Left renal cortex interstitium (tissue), 4 donors: ENCODE data around the gene USP47. TPM values are rescaled to one million over a fixed set of nuclear protein-coding genes. Genes with fewer than 3 reads are reported as not detected.
A peak's percentile ranks its signal among the peaks of the same experiment; 100 is the strongest.

Source experiments
- DNase-seq, 4 donors: peaks; one replicate each; pipeline ENCODE4 v3.0.0-alpha.2; 2013; ENCODE audit warnings: low read depth in 4 of 4, low spot score in 2 of 4, missing footprints in 1 of 4
- polyA plus RNA-seq, 4 donors: library from polyadenylated mRNA; unstranded; fragments of 120-200 nt; gene quantifications; one replicate each; pipeline ENCODE4 v1.2.1, GENCODE V29; 2013; ENCODE audit not compliant: insufficient read length in 4 of 4

Gene USP47
- polyA plus RNA-seq, 4 donors = 73.0 to 93.6 (median 90.4) TPM

DNA sequence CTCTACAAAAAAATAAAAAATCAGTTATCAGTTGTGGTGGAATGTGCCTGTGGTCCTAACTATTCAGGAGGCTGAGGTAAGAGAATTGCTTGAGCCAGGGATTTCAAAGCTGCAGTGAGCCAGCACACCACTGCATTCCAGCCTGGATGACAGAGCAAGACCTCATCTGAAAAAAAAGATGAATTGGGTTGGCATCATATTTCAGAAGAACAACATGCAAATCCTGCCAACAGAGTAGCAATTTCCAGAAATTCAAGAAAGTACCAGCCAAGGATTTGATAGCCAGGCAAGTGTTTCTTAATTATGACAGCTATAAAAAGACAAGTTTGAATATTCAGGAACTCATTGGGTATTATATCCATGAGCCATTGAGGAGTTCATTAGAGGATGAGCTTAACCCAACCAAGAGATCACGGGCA is 75.2 kb downstream of the USP47 start:
- no peak for DNase-seq

GRCh38 chr11:11923828-11924227 is 82.1 kb downstream of the USP47 start:
- DNase-seq = no peak

DNA sequence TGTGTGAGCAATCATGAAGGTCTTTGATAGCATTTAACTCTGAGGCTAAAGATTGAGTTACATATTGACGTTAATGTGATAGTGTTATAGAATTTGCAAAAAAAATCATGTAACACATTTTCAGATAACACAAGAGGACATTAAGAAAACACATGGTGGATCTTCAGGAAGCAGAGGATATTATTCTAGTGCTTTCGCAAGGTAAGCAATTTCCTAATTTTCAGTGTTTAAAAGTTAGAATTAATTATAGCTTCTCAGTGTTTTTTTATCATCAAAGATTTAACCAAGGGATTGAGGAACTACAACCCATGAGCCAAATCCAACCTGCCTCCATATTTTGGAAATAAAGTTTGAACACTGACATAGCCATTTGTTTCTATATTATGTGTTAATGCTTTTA is 88.1 kb downstream of the USP47 start:
- no peak for DNase-seq

GRCh38 chr11:11931461-11932055 is 89.8 kb downstream of the USP47 start:
- DNase-seq = peak in 2 of 4 donors; percentile 13 to 32

GRCh38 chr11:11935536-11935935 is 93.8 kb downstream of the USP47 start:
- no peak for DNase-seq

- no peak for DNase-seq
Observed at GRCh38 chr11:11937433-11937832, 95.7 kb downstream of the USP47 start.

DNA sequence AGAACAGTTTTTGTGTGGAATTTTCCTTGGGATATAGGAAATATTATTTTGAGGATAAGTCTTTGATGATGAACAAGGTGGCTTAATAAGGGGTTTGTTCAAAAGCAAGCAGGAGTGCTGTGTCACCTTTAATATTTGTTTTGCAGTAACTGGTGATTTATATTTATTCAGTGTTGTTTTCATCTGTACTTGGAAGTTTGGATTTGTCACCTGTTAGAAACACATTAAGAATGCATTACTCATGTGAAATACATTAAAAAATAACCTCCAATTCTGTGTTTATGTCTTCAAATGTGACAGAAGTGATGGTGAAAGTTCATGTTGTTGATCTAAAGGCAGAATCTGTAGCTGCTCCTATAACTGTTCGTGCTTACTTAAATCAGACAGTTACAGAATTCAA is 96.2 kb downstream of the USP47 start:
- no peak for DNase-seq

DNA sequence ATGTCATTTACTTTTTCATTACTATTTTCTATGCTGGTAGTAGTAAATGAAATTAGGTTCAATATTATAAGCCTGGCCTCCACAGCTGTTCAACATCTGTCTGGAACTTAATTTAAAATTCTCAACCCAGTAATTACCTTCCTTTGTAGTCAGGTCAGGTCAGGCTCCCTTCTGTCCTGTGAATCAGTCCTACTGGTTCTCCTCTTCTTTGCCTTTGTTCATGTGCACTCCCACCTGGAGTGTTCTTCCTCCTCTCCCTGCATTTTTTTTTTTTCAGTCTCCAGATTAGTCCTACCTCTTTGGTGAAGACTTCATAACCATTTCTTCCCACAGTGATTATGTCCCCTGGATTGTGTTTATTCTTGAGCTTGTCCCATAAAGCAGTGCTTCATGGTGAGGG is 98.8 kb downstream of the USP47 start:
- DNase-seq = no peak

DNA sequence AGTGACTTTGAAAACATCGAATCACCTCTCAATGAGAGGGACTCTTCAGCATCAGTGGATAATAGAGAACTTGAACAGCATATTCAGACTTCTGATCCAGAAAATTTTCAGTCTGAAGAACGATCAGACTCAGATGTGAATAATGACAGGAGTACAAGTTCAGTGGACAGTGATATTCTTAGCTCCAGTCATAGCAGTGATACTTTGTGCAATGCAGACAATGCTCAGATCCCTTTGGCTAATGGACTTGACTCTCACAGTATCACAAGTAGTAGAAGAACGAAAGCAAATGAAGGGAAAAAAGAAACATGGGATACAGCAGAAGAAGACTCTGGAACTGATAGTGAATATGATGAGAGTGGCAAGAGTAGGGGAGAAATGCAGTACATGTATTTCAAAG is 100.9 kb downstream of the USP47 start:
- DNase-seq = no peak

DNA sequence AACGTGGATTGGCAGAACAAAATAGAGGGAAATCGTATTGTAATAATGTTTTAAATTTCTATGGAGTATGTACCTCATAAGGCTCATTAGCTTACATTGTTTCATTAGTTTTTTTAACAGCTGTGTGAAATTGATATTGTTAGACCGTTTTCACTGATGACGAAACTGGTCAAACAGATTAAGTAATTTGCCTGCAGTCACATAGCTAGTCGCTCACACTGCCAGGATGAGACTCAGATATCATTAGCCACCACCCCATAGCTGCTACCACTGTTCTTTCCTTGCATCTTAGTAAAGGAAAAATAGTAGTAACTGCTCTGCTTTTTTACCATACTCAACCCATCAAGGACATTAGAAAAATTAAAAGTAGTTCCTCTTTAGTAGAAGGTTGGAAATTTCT is 102.7 kb downstream of the USP47 start:
- no peak for DNase-seq

GRCh38 chr11:11946180-11946579 is 104.4 kb downstream of the USP47 start:
- no peak for DNase-seq

- no peak for DNase-seq
Observed at GRCh38 chr11:11946878-11947277, 105.1 kb downstream of the USP47 start.

DNA sequence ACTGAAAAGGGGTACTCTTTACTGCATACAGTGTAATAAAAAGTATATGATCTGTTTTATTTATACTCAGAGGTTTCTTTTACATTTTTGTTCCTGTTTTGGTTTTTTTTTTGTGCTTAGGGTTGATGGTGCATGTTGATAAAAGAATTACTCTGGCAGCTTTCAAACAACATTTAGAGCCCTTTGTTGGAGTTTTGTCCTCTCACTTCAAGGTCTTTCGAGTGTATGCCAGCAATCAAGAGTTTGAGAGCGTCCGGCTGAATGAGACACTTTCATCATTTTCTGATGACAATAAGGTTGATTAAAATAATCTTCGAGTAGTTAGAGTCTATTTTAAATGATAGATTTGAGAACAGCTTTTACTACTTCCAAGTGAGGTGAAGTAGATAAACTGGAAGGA is 106.1 kb downstream of the USP47 start:
- DNase-seq = no peak

GRCh38 chr11:11948242-11948947 is 106.6 kb downstream of the USP47 start:
- no peak for DNase-seq

GRCh38 chr11:11949482-11949881 is 107.7 kb downstream of the USP47 start:
- DNase-seq = no peak

GRCh38 chr11:11952036-11952435 is 110.3 kb downstream of the USP47 start:
- no peak for DNase-seq

DNA sequence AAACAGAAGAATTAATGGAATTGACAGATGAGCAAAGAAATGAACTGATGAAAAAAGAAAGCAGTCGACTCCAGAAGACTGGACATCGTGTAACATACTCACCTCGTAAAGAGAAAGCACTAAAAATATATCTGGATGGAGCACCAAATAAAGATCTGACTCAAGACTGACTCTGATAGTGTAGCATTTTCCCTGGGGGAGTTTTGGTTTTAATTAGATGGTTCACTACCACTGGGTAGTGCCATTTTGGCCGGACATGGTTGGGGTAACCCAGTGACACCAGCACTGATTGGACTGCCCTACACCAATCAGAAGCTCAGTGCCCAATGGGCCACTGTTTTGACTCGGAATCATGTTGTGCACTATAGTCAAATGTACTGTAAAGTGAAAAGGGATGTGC is 114.2 kb downstream of the USP47 start:
- no peak for DNase-seq

GRCh38 chr11:11958403-11959231 is 116.8 kb downstream of the USP47 start:
- no peak for DNase-seq

DNA sequence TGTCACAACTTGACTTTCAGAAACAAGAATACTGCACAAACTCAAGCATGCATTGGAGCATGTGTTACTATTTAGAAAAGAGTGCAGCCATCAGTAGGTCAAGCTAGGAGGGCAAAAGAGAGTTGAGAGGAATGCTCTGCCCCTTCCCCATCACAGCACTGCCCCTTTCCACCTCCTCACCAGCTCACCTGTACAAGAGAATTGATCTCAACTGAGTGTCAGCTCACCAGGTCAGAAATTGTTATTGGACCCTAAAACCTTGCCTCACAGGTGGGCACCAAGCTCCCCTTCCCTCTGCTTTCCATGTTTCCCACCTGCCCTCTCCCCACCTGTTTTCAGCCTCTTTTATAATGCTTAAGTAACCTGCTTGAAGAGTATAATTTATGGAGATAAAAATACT is 117.8 kb downstream of the USP47 start:
- no peak for DNase-seq

GRCh38 chr11:11960687-11961086 is 118.9 kb downstream of the USP47 start:
- DNase-seq = no peak

GRCh38 chr11:11961399-11962028 is 119.7 kb downstream of the USP47 start:
- no peak for DNase-seq
